ENCODE measurements around the gene ZDHHC13. TPM values are rescaled to one million over a fixed set of nuclear protein-coding genes. Genes with fewer than 3 reads are reported as not detected.

The ZDHHC13 gene
- total and polyA plus RNA-seq, 9 of the 15 experiments (the other 6 are each of a cell fraction or from before 2014, with no cell fraction given) = 4.7 to 18.6 (median 10.0) TPM

DNA sequence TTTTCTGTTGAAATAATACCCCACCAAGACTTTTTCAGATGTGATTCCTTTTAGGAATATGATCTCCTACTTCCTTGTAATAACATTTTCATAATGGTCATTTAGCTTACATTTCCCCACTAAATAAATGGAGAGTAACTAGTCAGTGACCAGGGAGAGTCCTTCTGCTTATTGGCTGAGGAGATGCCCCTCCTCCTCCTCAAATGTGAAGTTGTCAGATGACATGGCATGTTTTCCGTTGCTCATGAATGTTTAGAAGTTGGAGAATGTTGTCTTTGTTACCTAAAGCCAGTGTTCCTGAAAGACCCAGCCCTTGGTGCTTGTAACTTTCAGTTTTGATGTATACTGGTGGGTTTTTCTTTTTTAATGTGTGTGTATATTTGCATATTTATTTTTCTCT is 46.6 kb downstream of the ZDHHC13 start (continued):
- TF ChIP-seq GATAD2B (IDR thresholded peaks at IDR 0.05; ENCODE audit: borderline replicate concordance) (no peak), LEF1 (IDR thresholded peaks at IDR 0.05) (0 out of 2 replicates have a peak, but pooled peaks have one; percentile 17), ZNF217 (CRISPR knock-in tag; IDR thresholded peaks at IDR 0.05) (no peak), MAFK (IDR thresholded peaks at IDR 0.05; ENCODE audit: low read length) (peak; percentile 45; the same call in 1 of the 2 replicates), POLR3A (IDR thresholded peaks at IDR 0.05; ENCODE audit: borderline replicate concordance, extremely low read depth, insufficient read depth, insufficient read length) (no peak), HMG20B (CRISPR knock-in tag; IDR thresholded peaks at IDR 0.05) (no peak), KAT2B (IDR thresholded peaks at IDR 0.05; ENCODE audit: low read depth, low read length) (no peak), C11orf30 (IDR thresholded peaks at IDR 0.05; ENCODE audit: low read depth) (peak; percentile 84)

DNA sequence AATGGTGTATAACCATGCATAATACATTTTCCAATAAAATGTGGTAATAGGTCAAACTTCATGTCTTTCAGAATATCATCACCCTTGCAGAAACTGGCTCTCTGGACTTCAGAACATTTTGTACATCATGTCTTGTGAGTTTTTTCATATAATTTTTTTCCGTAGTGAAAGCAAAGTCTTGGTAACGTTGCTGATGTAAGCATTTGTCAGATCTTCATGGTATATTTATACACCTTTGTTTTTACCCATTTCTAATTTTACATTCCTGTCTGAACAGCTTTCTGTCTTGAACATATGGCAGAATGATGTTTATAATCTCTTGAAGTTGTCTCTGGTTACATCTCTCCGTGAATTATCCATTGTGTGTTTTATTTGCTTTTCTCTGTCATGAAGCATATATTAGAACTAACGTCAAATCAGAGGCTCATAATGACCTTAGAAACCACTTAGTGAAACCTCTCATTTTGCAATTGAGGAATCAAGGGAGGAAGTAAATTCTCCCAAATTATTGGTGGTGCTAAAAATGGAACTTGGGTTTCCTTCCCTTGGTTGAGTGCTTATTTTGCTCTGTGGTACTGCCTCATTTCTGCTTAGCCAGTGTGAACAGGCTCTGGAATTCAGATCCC is 47.4 kb downstream of the ZDHHC13 start:
- no peaks in the 10 kb centered on the region for H4K20me1 ChIP-seq (replicated peaks; ENCODE audit: control insufficient read depth, insufficient read depth, low read length)
- no peak overlapping the region for H3K27ac ChIP-seq (ENCODE audit: extremely low read depth, low read depth, low read length)
- H3K36me3 ChIP-seq (ENCODE audit: control insufficient read depth, insufficient read depth, low read length) = peaks cover 34% of the 10 kb centered on the region
- H3K9me1 ChIP-seq (ENCODE audit: control insufficient read depth, insufficient read depth, low read length) = no peaks in the 10 kb centered on the region
- DNase-seq (ENCODE audit: extremely low read depth in 1 of 4, low spot score in 3 of 4) = no peak
- WGBS (ENCODE audit: insufficient coverage, low coverage, missing lambda C conversion rate) = 76% methylated on average over 4 of the region's 4 CpGs
- no peaks in the 10 kb centered on the region for H3K9me3 ChIP-seq (replicated peaks; ENCODE audit: control insufficient read depth, insufficient read depth, low read depth, low read length)
- no peak for ATAC-seq
- in situ Hi-C loops (cut with MboI) = no loop called here
- H3K27me3 ChIP-seq (ENCODE audit: control insufficient read depth in 2 of 2, insufficient read depth in 2 of 2, low read length in 2 of 2) = no peaks in the 10 kb centered on the region
- intact Hi-C loops (cut with micrococcal nuclease) = no loop called here
- ChIA-PET POLR2A (no interaction called here), CTCF (ENCODE audit: low intra/inter-chr PET ratio) (no interaction called here)
- FAIRE-seq = no peak
- no peak overlapping the region; the same call in 1 of the 2 replicates for H2AFZ ChIP-seq (ENCODE audit: low read depth, low read length)
- H3K4me3 ChIP-seq = no peak overlapping the region
- H3K9ac ChIP-seq (ENCODE audit: insufficient read depth in 1 of 2, low read depth in 2 of 2, low read length in 2 of 2) = no peak overlapping the region
- H3K79me2 ChIP-seq (ENCODE audit: control insufficient read depth, insufficient read depth, low read length) = no peaks in the 10 kb centered on the region
- H3K4me2 ChIP-seq (ENCODE audit: insufficient read depth, low read length) = no peak overlapping the region
- TF ChIP-seq THRB (CRISPR knock-in tag; conservative IDR thresholded peaks at IDR 0.05) = no peak
- TF ChIP-seq ZNF449 (CRISPR knock-in tag; IDR thresholded peaks at IDR 0.05) = no peak
- BruUV-seq (replicated peaks) = no TSS peak
- H3K4me1 ChIP-seq (replicated peaks in 1 of 2; ENCODE audit: control insufficient read depth in 2 of 2, insufficient read depth in 2 of 2, low read length in 2 of 2) = no peaks in the 10 kb centered on the region; a peak in 1 of 5 replicates

Data from K562 (cell line).